Right forelimb (tissue), 1 donor: ENCODE measurements around the gene IL36A.

Source experiments
- DNase-seq: peaks from one replicate; pipeline ENCODE4 v3.0.0-alpha.2; 2018

Gene IL36A

DNA sequence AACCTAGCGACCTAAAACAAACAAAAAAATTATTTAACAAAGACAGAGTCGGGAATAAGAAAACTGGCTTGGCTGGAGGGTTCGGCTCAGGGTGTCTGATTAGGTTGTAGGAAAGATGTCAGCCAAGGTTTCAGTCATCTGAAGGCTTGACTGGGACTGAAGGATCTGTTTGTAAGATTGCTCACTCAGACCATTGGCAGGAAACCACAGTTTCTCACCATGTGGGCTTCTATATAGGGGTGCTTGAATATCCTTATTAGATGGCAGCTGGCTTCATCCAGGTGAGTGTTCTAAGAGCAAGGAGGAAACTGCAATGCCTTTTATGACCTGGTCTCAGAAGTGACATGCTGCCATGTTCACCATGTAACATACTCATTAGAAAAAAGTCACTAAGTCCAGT is 48.4 kb downstream of the IL36A start:
- DNase-seq: no peak

DNA sequence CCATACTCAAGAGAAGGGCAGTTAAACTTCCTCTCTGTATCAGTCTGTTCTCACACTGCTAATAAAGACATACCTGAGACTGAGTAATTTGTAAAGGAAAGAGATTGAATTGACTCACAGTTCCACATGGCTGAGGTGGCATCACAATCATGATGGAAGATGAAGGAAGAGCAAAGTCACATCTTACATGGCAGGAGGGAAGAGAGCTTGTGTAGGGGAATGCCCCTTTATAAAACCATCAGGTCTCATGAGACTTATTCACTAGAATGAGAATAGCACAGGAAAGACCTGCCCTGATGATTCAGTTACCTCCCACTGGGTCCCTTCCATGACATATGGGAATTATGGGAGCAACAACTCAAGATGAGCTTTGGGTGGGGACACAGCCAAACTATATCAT is 48.8 kb downstream of the IL36A start:
- no peak for DNase-seq

DNA sequence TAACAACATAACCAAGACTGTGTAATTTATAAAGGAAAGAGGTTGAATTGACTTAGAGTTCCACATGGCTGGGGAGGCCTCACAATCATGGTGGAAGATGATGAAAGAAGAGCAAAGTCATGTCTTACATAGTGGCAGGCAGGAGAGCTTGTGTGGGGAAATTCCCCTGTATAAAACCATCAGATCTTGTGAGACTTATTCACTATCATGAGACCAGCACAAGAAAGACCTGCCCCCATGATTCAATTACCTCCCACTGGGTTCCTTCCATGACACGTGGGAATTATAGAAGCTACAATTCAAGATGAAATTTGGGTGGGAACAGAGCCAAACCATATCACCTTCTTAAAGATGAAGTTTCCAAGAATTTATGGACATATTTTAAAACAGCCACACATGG is 51.3 kb downstream of the IL36A start:
- no peak for DNase-seq

DNA sequence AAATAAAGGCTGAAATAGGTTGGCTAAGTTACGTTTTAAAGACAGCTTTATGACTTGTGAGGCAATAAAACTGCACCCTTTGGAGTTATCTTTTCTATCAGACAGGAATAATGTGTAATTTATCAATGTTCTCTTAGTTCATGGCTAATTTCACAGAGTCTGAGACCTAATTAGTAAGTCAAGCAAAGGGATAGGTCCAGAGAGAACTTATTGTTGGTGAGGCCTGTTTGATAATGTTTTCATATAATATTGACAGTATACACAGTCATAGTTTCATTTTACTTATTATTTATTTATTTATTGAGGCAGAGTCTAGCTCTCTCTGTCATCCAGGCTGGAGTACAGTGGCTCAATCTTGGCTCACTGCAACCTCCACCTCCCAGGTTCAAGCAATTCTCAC is 51.9 kb downstream of the IL36A start:
- DNase-seq: no peak
